Activated CD4-positive, alpha-beta T cell treated with anti-CD3 and anti-CD28 coated beads, Interleukin-2, amount 50 U/mL, for 24 hours (primary cell): ENCODE results near the gene UQCC5.
A peak's percentile ranks its signal among the peaks of the same experiment; 100 is the strongest.

ENCODE experiments used
- DNase-seq, 2 donors: peaks; one replicate each; pipeline ENCODE4 v3.0.0-alpha.2; 2020; ENCODE audit warnings: low read depth in 1 of 2, low spot score in 1 of 2

The UQCC5 gene, protein sequence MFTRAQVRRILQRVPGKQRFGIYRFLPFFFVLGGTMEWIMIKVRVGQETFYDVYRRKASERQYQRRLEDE

DNA sequence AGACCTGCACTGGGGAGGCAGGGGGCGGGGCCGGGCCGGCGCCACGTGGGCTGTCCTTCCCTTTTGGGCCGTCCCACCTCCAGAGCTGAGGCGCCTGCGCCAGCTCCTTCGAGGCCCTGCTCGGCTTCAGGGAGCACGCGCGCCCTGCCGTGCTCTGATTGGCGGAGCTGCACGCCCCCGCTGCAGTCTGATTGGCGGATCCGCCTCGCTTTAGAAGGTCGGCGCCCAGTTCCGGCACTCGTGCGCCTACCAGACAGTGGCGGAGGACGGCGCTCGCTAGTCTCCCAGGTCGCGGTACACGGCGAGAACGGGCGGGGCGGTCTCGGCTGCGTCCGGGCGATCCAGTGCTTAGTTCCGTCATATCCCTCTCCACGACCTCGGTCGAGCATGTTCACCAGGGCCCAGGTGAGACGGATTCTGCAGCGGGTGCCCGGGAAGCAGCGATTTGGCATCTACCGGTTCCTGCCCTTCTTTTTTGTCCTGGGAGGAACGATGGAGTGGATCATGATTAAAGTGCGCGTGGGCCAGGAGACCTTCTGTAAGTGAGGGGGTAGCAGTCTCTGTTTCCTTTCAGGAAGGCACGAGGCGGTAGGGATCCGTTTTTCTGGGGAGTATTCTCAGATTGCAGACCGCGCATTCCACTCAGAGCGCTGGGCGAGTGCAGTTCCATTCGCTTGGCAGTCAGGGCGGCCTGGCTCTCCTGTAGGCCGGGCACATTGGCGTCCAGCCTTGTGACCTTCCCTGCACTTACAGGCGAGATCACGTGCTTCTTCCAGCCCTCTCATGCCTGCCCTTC is at the start of gene UQCC5:
UQCC5 (plus strand) TSS at position 237 of the 796 bp plus-strand sequence; CDS start at position 388, 151 bp downstream.
- DNase-seq = peak; percentile 94 to 96

DNA sequence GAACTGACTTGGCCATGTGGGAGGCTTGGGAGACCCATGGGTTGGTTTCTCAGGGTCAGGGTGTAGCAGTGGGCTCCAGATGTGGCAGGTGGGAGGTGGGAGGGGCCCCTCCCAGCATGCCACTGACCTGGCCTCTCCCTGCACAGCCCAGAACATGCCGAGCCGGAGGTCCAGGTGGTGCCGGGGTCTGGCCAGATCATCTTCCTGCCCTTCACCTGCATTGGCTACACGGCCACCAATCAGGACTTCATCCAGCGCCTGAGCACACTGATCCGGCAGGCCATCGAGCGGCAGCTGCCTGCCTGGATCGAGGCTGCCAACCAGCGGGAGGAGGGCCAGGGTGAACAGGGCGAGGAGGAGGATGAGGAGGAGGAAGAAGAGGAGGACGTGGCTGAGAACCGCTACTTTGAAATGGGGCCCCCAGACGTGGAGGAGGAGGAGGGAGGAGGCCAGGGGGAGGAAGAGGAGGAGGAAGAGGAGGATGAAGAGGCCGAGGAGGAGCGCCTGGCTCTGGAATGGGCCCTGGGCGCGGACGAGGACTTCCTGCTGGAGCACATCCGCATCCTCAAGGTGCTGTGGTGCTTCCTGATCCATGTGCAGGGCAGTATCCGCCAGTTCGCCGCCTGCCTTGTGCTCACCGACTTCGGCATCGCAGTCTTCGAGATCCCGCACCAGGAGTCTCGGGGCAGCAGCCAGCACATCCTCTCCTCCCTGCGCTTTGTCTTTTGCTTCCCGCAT is 49.2 kb upstream of the UQCC5 start:
- no peak for DNase-seq

DNA sequence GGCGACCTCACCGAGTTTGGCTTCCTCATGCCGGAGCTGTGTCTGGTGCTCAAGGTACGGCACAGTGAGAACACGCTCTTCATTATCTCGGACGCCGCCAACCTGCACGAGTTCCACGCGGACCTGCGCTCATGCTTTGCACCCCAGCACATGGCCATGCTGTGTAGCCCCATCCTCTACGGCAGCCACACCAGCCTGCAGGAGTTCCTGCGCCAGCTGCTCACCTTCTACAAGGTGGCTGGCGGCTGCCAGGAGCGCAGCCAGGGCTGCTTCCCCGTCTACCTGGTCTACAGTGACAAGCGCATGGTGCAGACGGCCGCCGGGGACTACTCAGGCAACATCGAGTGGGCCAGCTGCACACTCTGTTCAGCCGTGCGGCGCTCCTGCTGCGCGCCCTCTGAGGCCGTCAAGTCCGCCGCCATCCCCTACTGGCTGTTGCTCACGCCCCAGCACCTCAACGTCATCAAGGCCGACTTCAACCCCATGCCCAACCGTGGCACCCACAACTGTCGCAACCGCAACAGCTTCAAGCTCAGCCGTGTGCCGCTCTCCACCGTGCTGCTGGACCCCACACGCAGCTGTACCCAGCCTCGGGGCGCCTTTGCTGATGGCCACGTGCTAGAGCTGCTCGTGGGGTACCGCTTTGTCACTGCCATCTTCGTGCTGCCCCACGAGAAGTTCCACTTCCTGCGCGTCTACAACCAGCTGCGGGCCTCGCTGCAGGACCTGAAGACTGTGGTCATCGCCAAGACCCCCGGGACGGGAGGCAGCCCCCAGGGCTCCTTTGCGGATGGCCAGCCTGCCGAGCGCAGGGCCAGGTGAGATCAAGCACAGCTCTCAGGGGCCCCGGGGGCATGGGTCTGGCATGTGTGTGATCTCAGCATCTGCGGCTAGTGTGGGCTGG is 48.4 kb upstream of the UQCC5 start:
- no peak for DNase-seq

DNA sequence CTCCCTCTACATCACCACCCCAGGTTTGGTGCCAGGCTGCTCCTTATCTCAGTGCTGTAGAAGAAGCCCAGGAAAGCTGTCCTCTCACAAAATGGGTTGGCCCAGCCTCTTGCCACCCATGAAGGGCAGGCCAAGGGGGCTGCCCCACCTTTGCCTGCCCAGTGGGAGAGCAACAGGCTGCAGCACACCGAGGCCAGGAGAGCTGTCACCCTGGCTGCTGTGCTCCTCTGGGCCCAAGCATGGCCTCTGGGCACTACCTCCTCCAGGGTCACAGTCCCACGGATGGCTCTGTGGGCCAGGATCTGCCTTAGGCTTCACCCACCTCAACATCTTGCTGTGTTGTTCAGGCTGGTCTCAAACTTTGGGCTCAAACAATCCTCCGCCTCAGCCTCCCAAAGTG is 47.7 kb upstream of the UQCC5 start:
- DNase-seq = no peak

DNA sequence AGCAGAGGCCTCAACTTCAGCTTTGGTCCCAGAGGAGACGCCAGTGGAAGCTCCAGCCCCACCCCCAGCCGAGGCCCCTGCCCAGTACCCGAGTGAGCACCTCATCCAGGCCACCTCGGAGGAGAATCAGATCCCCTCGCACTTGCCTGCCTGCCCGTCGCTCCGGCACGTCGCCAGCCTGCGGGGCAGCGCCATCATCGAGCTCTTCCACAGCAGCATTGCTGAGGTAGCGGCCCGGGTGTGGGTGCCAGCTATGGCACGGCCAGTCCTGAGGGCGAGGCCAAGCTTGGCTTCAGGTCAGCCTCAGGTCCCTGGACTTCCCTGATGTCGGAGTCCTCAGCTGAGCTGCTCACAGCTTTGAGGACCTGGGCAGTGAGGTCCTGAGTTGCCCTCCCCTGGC is 47.0 kb upstream of the UQCC5 start:
- no peak for DNase-seq

DNA sequence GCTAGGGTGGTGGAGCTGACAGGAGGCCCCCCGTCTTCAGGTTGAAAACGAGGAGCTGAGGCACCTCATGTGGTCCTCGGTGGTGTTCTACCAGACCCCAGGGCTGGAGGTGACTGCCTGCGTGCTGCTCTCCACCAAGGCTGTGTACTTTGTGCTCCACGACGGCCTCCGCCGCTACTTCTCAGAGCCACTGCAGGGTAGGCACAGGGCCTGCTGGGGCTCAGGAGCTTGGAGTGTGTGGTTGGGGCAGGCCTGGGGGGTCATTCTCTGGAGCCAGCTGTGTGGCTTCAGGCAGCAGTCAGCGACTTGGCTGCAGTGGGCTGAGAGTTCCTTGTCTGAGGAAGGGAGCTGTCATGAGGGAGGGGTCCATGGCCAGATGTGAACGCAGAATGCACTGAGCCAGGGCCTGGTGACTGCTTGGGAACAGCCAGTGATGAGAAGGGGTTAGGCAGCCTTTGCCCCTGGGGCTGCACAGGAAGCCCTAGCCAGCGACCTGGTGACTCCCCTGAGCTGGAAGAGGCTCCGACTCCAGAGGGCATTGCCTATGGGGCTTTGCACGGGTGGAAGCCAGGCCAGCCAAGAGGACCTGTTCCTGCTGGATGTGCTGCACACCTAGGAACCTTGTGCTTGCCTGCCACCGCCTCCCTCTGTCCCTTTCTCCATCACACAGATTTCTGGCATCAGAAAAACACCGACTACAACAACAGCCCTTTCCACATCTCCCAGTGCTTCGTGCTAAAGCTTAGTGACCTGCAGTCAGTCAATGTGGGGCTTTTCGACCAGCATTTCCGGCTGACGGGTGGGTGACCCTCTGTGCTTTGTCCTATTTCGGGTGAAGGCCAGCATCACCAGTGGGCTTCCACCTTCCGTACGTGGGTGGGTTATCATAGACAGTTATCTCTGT is 46.1 kb upstream of the UQCC5 start:
- no peak for DNase-seq

DNA sequence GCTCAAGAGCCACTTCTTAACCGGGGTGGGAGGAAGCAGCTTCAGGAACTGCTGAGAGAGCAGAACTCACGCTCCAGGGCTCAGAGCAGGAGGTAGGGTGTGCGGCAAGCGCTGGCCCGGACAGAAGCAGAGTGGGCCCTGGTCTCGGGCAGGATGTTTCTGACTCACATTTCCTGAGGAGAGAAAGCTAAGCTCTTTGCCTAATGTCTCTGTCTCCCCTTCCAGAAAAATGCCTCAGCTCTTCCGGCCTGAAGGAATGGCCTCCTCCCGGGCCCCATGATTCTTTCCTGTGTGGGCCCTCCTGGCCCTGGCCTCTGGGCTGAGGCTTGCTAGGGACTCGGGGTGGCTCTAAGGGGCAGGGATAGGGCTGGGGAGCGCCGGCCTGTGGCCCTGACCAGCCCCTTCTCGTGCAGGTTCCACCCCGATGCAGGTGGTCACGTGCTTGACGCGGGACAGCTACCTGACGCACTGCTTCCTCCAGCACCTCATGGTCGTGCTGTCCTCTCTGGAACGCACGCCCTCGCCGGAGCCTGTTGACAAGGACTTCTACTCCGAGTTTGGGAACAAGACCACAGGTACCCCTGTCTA is 45.4 kb upstream of the UQCC5 start:
- no peak for DNase-seq

DNA sequence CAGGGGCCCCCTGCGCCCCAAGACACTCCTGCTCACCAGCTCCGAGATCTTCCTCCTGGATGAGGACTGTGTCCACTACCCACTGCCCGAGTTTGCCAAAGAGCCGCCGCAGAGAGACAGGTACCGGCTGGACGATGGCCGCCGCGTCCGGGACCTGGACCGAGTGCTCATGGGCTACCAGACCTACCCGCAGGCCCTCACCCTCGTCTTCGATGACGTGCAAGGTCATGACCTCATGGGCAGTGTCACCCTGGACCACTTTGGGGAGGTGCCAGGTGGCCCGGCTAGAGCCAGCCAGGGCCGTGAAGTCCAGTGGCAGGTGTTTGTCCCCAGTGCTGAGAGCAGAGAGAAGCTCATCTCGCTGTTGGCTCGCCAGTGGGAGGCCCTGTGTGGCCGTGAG is 44.3 kb upstream of the UQCC5 start:
- DNase-seq = no peak

DNA sequence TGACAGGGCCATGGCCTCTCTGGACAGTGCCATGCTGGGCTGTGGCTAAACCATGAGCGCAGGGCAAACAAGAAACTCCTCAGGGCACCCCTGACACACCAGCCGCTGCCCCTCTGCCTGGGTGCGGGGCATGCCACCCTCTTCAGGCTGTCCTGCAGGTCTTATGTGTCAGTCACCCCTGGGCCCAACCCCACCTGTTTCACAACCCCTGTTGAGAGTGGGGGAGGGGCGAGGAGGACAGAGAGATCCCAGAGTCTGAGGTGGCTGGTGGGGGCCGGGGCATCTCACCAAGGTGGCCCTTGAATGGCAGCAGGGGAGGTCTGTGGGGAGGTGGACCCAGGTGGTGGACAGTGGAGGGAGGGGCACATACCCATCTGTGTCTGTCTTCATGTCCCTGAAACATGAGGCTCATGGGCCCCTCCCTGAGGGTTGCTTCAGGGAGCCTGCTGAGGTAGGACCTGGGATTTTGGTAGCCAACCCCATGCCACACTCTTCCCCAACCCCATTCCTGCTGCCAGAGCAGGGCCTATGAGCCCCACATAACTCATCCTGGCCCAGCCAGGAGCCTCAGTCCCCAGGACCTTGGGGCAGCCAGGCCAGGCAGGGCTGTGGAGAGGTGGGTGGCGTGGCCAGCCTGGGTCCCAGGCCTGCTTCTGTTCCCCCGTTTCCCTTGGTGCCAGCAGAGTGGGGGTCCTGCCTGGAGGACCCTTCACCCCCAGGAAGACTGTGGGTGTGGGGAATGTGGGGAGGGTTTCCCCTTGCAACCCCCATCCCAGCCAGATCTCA is 43.0 kb upstream of the UQCC5 start:
- DNase-seq = no peak

DNA sequence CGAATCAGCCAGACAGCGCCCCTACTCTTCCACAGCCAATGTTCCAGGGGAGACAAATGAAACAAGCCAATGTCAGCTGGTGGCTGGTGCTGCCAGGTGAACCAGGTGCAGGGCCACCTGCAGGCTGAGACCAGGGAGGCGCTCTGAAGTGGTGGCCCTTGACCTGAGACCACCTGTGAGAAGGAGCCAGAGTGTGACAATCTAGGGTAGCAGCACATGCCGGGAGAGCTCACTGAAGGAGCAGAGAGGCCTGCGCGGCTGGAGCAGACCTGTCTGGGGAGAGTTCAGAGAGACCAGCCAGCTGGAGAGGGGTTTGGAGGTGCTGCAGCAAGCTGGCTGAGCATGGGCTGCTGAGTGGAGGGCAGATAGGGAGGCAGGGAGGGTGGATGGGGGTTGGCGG is 42.0 kb upstream of the UQCC5 start:
- DNase-seq = no peak

DNA sequence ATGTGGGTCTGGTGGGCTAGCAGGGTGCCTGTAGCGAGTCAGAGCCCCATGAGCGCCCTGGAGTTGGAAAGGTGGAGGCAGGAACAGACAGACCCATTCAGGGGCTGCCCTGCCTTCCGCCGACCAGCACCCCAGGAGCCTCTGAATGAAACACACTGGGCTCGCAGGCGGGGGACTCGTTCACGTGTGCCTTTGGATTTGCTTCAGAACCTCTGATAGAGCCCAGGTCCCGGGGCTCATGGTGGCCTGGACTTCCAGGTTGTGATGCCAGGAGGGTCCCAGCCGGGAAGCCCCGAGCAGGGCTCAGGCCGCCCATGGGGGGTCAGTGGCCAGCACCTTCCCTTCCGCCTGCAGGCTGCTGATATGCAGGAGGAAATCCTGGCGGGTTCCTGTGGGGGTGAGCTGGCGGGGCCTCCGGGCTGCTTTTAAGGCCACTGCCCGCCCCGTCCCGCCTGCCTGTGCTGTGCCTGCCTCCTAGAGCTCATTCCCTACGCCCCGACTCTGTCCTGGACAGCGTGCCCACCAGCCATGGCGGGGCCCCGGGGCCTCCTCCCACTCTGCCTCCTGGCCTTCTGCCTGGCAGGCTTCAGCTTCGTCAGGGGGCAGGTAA is 41.4 kb upstream of the UQCC5 start, which contains the start of gene STAB1:
STAB1 (plus strand) TSS at position 453 of the 610 bp plus-strand sequence; CDS start at position 529, 76 bp downstream.
- DNase-seq = no peak

DNA sequence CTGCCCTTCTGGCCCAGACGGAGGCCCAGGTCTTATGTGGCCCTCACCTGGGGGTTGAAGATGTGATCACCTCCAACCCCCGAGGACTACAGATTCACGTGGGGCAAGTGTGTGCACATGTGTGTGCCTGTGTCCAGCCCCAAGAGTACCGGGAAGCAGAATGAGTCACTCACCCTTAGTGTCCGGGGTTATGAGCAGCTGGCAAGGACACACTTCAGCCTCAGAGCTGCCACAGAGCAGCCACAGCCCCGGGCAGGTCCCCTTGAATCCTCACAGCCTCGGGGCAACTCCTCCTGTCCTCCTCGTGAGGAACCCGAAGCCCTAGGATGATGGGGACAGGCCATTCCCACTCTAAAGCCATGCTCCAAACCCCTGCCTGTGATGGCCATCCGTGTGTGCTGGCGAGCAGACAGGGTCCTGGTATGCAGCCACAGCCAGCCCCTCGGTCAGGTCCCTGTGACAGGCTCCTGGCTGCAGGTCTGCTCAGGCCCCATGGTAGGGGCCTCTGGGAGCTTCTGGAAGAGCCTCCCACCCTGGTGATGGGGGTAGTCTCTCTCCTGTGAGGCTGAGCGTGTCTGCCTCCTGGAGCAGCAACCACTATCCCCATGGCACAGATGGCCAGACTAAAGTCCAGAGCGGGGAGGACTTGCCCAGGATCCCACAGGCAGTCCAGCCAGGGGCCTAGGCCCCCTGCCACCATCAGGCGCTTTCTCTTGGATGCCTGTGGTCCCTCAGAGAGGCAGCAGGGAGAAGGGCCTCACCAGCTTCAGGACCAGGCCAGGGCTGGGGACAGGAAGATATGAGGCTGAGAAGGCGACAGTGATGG is 40.4 kb upstream of the UQCC5 start:
- DNase-seq = no peak

DNA sequence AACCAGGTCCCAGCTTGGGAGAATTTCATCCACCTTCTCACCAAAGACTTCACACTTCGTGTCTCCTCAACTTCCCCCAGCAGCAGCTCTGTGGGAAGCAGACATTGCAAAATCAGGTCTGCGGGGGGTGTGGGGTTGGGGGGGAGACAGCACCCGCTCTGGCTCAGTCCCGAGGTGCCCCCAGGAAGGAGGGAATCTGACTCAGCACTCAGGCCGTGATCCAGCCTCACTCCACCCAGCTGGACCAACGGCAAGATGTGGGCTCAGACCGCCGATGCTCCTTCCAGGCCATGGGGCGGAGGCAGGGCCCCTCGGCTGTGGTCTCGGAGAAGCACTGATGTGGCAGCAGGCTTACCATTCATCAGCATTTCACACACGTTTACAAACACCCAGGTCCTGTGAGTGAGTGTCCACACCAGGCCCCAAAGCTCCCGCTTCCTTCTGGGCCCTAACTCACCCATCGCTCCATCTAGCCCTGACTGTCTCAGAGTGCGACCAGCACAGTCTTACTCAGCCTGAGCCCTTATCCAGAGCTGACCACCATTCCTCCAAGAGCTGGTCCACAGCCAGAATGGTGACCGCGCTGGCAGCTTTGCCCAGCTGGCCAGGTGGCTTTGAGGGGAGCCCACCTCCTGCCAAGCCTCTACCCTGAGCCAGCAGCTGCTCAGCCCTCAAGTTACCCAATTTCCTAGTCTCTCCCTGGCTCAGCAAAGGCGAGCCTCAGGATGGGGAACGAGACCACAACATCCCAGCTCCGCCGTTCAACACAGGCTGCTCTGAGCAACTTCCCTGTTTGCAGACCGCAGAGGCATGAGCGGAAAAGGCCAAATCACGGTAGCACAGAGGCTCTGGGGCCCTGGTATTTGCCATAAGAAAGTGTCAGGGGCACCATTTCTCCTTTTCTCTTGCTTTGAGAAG is 38.0 kb upstream of the UQCC5 start:
- DNase-seq = no peak

DNA sequence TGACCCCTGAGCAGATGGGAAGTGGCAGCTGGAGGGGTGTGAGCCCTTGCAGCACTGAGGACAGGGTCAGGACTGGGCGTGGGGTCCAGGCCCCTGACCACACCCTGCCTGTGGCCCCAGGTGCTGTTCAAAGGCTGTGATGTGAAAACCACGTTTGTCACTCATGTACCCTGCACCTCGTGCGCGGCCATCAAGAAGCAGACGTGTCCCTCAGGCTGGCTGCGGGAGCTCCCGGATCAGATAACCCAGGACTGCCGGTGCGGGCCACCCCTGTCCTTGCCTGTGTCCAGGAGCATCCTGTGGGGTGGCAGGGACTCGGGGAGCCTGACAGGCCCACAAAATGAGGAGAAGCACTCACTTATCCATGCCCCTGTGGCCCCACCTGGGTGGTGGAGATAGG is 35.4 kb upstream of the UQCC5 start:
- DNase-seq = no peak

DNA sequence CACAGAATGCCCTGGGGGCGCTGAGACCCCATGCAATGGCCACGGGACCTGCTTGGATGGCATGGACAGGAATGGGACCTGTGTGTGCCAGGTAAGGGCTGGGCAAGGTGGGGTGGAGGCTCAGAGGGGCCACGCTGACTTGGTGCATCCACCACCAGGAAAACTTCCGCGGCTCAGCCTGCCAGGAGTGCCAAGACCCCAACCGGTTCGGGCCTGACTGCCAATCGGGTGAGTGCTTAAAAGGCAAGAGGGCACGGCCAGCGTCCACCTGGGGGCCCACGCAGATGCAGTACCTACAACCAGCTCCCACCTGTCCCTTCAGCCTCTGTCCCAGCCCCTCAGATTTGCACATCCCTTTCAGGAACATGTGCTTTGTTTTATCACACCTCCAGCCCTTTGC is 34.4 kb upstream of the UQCC5 start:
- DNase-seq = no peak

DNA sequence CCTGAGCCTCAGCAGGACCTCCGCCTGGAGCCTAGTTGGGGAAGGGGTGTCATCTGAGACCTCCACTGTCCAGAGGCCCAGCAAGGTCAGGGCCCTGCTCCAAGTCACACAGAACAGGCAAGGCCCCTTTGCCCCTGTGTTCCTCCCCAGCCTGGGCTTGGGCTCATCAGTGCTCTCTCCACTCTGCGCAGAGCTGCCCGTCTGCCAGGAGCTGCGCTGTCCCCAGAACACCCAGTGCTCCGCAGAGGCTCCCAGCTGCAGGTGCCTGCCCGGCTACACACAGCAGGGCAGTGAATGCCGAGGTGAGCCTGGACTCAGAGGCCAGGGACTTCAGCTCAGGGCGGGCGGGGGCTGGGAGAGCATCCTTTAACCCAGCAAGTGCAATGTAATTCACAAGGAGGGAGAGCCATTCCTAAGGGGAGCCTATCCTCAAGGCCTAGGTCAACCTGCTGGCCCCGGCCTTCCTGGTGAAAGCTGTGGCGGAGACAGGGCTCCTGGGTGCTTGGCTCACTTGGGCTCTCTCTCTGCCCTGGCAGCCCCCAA is 33.5 kb upstream of the UQCC5 start:
- no peak for DNase-seq
